DMS53 treated with DMSO at 0.1 percent for 48 hours (cell line): ENCODE data around the gene HDGFL2.

Source experiments
- DNase-seq: peaks from one replicate; lab custom pipeline; 2025; ENCODE audit not compliant: unreplicated experiment; lab: John Stamatoyannopoulos, UW

HDGFL2 gene

GRCh38 chr19:4472174-4472974, at the start of gene HDGFL2:
TSS of gene HDGFL2 (plus strand) at chr19:4472297. CDS start at chr19:4472351, 54 bp downstream.
- DNase-seq: no peak

GRCh38 chr19:4423416-4424126, 48.5 kb upstream of the HDGFL2 start:
- no peak for DNase-seq

- DNase-seq: no peak
Measured at GRCh38 chr19:4425537-4425936, 46.6 kb upstream of the HDGFL2 start.

DNA sequence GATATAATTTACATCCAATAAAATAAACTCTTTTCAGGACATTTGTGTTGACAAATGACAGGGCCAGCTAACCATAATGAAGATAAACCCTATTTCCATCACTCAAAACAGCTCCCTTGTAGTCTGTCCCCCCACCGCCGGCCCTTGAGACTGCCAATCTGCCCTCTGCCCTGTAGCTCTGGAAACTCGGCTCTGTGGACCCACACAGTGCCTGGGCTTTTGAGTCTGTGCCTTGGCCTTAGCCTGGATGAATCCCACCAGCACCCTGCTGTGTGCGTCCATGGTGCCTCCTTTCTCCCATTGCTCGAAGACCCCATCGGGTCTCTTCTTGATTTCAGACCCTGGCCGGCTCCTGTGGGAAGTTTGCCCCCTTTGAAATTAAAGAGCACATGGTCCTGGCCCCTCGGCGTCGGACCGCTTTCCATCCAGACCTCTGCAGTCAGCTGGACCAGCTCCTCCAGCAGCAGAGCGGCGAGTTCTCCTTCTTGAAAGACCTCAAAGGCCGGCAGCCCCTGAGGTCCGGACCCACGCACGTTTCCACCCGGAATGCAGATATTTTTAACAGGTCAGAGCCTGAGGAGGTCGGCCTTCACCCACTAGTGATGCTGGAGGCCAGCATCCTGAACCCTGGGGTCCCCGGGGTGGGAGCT, 43.6 kb upstream of the HDGFL2 start:
- DNase-seq: no peak

GRCh38 chr19:4429256-4429655, 42.8 kb upstream of the HDGFL2 start:
- DNase-seq: no peak

DNA sequence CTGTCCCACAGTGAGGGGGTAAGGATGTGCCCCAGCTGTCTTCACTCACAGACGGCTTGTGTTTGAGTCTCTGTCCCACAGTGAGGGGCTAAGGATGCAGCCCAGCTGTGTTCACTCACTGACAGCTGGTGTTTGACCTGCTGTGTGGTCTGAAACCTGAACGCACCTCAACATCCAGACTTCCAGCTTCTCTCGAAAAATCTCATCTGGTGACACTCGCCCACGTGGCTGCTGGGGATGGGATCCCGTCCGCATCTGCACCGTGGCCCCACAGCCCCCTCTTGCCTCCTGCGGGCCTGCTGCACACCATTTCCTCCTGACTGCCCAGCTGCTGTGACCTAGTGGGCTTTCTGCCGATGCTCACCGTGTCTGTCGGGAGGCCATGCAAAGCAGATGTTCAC, 42.3 kb upstream of the HDGFL2 start:
- DNase-seq: no peak

DNA sequence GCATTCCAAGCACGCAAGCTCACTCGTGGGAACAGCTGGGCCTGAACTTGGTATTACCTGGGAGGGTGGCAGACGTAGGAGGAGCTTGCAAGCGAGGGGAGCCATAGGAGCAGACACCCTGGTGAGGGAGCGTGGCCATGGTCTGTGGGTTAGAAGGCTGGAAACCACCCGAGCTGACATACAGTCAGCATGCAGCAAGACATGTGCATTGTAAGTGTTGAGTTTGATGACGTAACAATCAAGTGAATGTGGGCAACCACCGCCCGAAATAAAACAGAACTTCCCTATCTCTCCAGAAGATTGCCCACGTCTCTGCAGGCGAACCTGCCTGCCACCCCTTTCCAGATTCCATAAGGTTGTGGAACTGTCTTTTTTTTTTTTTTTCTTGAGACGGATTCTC, 41.3 kb upstream of the HDGFL2 start:
- no peak for DNase-seq

DNA sequence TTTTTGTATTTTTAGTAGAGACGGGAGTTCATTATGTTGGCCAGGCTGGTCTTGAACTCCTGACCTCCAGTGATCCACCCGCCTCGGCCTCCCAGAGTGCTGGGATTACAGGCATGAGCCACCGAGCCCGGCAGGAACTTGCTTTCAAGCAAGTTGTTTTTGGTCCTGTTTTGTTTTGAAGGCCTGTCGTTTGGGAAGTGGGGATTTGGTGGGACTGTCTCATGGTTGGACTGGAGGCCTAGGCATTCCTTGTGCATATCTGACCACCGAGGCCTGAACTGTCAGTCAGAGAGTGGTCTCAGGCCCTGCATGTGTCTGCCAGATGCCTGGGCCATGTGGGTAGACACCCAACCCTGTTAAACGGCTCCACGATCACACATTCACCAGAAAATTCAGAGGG, 40.8 kb upstream of the HDGFL2 start:
- DNase-seq: no peak

GRCh38 chr19:4431808-4432674, 40.1 kb upstream of the HDGFL2 start:
- DNase-seq: no peak

DNA sequence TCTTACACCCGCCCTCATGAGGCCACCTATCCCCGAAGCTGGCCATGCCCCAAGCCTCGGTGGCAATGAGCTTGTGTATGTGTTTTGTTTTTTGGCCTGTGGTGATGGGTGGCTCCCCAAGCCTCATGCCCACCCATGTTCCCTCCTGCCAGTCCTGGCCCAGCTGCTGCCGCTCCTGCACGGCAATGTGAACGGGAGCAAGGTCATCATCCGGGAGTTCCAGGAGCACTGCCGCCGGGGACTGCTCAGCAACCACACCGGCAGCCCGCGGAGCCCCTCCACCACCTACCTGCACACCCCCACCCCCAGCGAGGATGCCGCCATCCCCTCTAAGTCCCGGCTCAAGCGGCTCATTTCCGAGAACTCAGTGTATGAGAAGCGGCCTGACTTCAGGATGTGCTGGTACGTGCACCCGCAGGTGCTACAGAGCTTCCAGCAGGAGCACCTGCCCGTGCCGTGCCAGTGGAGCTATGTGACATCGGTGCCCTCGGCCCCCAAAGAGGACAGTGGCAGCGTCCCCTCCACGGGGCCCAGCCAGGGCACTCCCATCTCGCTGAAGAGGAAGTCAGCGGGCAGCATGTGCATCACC, 39.1 kb upstream of the HDGFL2 start:
- no peak for DNase-seq

DNA sequence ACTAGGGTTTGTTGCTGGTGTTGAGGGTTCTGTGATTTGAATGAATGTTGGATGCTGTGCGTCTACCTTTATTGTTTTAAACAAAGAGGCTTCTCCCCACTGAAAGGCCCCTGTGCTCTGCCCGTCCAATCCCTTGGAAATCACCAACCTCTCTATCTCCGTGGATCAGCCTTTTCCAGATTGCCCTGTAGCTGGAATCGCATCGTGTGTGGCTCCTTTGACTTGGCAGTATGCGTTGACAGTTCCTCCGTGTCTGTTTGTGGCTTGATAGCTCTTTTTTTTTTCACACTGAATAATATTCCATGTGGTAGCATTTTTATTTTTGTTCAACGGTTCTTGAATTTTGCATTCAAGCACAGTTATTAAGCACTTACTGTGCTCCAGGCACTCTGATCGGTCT, 37.7 kb upstream of the HDGFL2 start:
- DNase-seq: no peak

GRCh38 chr19:4436231-4436630, 35.9 kb upstream of the HDGFL2 start:
- DNase-seq: no peak

DNA sequence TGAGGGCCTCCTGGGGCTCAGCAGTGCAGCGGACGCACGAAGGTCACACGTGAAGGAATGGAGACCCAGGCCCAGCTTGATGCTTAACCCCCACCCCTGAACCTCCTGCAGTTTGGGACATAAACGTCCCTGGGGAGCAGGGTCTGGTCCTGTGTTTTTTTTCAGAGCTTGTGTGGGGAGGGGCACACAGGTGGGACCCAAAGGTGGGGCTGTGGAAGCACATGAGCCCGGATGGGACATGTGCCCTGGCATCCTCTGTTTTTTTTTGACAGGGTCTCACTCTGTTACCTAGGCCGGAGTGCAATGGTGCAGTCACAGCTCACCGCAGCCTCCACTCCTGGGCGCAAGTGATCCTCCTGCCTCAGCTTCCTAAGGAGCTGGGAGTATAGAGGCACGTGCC, 35.0 kb upstream of the HDGFL2 start:
- DNase-seq: no peak

DNA sequence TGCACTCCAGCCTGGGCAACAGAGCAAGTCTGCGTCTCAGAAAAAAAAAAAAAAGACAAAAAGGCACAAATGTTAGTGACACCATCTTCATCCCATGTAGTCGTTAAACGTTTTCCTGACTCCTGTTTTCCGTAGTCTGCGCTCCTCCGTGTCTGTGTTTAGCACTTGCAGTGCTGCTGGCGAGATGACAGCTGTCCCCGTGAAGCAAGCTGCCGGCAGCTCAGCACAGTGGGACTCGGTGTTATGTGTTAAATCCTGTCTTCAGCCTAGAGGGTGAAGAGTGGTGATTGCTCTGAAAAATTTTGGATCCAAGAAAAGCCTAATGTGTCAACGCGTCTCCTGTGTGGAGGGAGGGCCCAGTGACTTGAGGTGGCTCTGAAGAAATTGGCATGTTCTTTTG, 32.9 kb upstream of the HDGFL2 start:
- no peak for DNase-seq

DNA sequence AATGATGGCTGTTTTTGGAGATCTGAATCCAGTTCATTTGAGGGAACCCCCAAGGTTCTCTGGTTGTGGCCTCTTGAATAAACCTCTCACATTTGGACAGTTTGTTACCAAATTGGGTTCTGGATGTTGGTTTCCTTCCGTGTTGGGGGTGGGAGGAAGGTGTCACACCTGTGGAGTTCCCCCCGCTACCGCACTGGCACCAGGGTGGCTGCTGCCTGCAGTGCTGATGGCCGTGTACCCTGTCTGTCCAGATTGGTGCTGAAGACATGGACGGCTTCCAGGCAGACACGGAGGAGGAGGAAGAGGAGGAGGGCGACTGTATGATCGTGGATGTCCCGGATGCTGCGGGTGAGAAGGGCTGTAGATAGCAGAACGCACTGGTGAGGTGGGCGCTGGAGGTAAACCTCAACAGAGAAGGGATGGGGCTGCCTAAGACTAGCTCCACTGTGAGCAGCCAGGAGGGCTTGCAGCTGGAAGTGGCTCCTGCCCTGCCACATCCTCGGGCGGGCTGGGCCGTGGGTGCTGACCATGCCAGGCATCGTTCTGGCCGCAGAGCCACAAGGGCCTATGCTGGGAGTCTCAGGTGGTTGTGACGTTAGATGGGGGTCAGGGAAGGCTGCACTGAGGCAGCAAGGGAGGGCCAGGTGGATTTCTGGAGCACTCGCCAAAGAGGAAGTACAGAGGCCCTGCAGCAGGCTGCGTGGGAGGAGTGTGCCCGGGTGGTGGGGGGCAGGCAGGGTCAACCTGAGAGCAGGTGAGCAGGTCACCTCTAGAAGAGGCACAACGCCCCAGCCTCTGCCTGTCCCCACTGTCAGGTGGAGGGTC, 29.9 kb upstream of the HDGFL2 start:
- DNase-seq: no peak

- DNase-seq: no peak
Measured at GRCh38 chr19:4442819-4443146, 29.3 kb upstream of the HDGFL2 start.

GRCh38 chr19:4443188-4443587, 28.9 kb upstream of the HDGFL2 start:
- no peak for DNase-seq

- DNase-seq: no peak
Measured at GRCh38 chr19:4443966-4444764, 27.9 kb upstream of the HDGFL2 start.
